HepG2 (cell line): ENCODE results near the gene VAMP2. TPM values are rescaled to one million over a fixed set of nuclear protein-coding genes. Genes with fewer than 3 reads are reported as not detected.
A peak's percentile ranks its signal among the peaks of the same experiment; 100 is the strongest.

ENCODE experiments used
- GABPB1 ChIP-seq: IDR thresholded peaks from 2 replicates; pipeline ENCODE4 v1.6.1; 2016; ENCODE audit warnings: mild to moderate bottlenecking, missing genetic modification reagents, moderate library complexity, missing compliant biosample characterization
- GATAD1 ChIP-seq: IDR thresholded peaks from 2 replicates; pipeline ENCODE4 v1.6.1; 2016; ENCODE audit warnings: missing genetic modification reagents, missing compliant biosample characterization
- GRHL1 ChIP-seq: sonication (generic); formaldehyde crosslinking; conservative IDR thresholded peaks from 2 replicates; pipeline ENCODE4 v1.8.0; 2022; ENCODE audit warnings: missing genetic modification reagents
- KAT7 ChIP-seq: IDR thresholded peaks from 2 replicates; pipeline ENCODE4 v1.6.1; 2018; ENCODE audit warnings: borderline replicate concordance, missing compliant biosample characterization
- MTA1 ChIP-seq: sonication (generic); formaldehyde crosslinking; IDR thresholded peaks from 2 replicates; pipeline ENCODE4 v1.4.0; 2020; ENCODE audit warnings: missing genetic modification reagents, mild to moderate bottlenecking, borderline replicate concordance
- NFIC ChIP-seq: IDR thresholded peaks from 2 replicates; pipeline ENCODE4 v1.6.1; 2012; ENCODE audit warnings: mild to moderate bottlenecking, low read length, inconsistent platforms
- NFKB2 ChIP-seq: sonication (generic); formaldehyde crosslinking; IDR thresholded peaks from 2 replicates; pipeline ENCODE4 v1.4.0; 2020; ENCODE audit warnings: missing genetic modification reagents, borderline replicate concordance
- RFXANK ChIP-seq: IDR thresholded peaks from 2 replicates; pipeline ENCODE4 v1.6.1; 2016
- SAFB2 ChIP-seq: sonication (generic); formaldehyde crosslinking; IDR thresholded peaks from 2 replicates; pipeline ENCODE4 v1.5.1; 2020; ENCODE audit warnings: missing genetic modification reagents, low read depth, mild to moderate bottlenecking, borderline replicate concordance
- SMAD9 ChIP-seq: sonication (generic); formaldehyde crosslinking; IDR thresholded peaks from 2 replicates; pipeline ENCODE4 v1.5.1; 2020; ENCODE audit warnings: mild to moderate bottlenecking, missing genetic modification reagents
- STAG1 ChIP-seq: sonication (generic); formaldehyde crosslinking; IDR thresholded peaks from 2 replicates; pipeline ENCODE4 v1.4.0; 2020; ENCODE audit warnings: missing genetic modification reagents
- ZBTB21 ChIP-seq: sonication (generic); formaldehyde crosslinking; IDR thresholded peaks from 2 replicates; pipeline ENCODE4 v1.4.0; 2020; ENCODE audit warnings: missing genetic modification reagents
- ZFYVE20 ChIP-seq: sonication (generic); formaldehyde crosslinking; IDR thresholded peaks from 2 replicates; pipeline ENCODE4 v1.8.0; 2023; ENCODE audit warnings: low read depth, mild to moderate bottlenecking, moderate library complexity, missing genetic modification reagents, borderline replicate concordance
- ZNF280D ChIP-seq: sonication (generic); formaldehyde crosslinking; IDR thresholded peaks from 2 replicates; pipeline ENCODE4 v1.5.1; 2020; ENCODE audit warnings: mild to moderate bottlenecking, missing genetic modification reagents
- ZNF530 ChIP-seq: sonication (generic); formaldehyde crosslinking; IDR thresholded peaks from 2 replicates; pipeline ENCODE4 v1.5.0; 2020; ENCODE audit warnings: low read depth, mild to moderate bottlenecking, missing genetic modification reagents
- polyA plus RNA-seq, 8 experiments: library from polyadenylated mRNA; depleted of rRNA in 3 of 8; stranded (reverse) in 7 of 8; unstranded in 1 of 8; fragments of >200 nt; fragmentation: Illumina TruSeq in 4 of 8; extraction: Trizol in 4 of 8; gene quantifications; 2 replicates each; pipeline versions ENCODE4 v1.2.1 to v1.2.3, GENCODE V29; 2011 to 2016; ENCODE audit warnings: low read depth in 4 of 8, missing spikeins in 1 of 8, mixed read lengths in 1 of 8; ENCODE audit not compliant: insufficient read depth in 1 of 8
- total RNA-seq, 5 experiments: library from RNA; depleted of rRNA; stranded (reverse); fragments of >200 nt; fragmentation: Illumina TruSeq; extraction: Trizol; gene quantifications; 2 replicates each; pipeline ENCODE4 v1.2.3, GENCODE V29; 2016; ENCODE audit warnings: low read depth in 1 of 5
- TF ChIP-seq, protein P1 (sequence below): sonication (generic); formaldehyde crosslinking; IDR thresholded peaks from 2 replicates; pipeline ENCODE4 v1.4.0; 2020; ENCODE audit warnings: missing genetic modification reagents
- TF ChIP-seq, protein P2 (sequence below): sonication (generic); formaldehyde crosslinking; conservative IDR thresholded peaks from 2 replicates; pipeline ENCODE4 v1.4.0; 2020; ENCODE audit warnings: missing genetic modification reagents
- TF ChIP-seq, protein P3 (sequence below): sonication (generic); formaldehyde crosslinking; IDR thresholded peaks from 2 replicates; pipeline ENCODE4 v1.4.0; 2020; ENCODE audit warnings: low read depth, mild to moderate bottlenecking, missing genetic modification reagents
- TF ChIP-seq, protein P4 (sequence below): sonication (generic); formaldehyde crosslinking; IDR thresholded peaks from 2 replicates; pipeline ENCODE4 v1.4.0; 2020; ENCODE audit warnings: missing genetic modification reagents

The VAMP2 gene
- total and polyA plus RNA-seq, 2 of the 13 experiments (the other 11 are each of a cell fraction or from before 2014, with no cell fraction given), result 3.9 to 17.2 TPM

- TF ChIP-seq, protein P1, sequence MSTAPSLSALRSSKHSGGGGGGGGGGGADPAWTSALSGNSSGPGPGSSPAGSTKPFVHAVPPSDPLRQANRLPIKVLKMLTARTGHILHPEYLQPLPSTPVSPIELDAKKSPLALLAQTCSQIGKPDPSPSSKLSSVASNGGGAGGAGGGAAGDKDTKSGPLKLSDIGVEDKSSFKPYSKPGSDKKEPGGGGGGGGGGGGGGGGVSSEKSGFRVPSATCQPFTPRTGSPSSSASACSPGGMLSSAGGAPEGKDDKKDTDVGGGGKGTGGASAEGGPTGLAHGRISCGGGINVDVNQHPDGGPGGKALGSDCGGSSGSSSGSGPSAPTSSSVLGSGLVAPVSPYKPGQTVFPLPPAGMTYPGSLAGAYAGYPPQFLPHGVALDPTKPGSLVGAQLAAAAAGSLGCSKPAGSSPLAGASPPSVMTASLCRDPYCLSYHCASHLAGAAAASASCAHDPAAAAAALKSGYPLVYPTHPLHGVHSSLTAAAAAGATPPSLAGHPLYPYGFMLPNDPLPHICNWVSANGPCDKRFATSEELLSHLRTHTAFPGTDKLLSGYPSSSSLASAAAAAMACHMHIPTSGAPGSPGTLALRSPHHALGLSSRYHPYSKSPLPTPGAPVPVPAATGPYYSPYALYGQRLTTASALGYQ (CRISPR knock-in tag), result no peak
- TF ChIP-seq GRHL1 (no peak), MTA1 (peak; percentile 58; the same call in 1 of the 2 replicates), RFXANK (CRISPR knock-in tag) (no peak), SMAD9 (CRISPR knock-in tag) (no peak), ZNF280D (CRISPR knock-in tag) (no peak; the same call in 1 of the 2 replicates), KAT7 (CRISPR knock-in tag) (no peak), ZFYVE20 (CRISPR knock-in tag) (peak; percentile 78; the same call in 1 of the 2 replicates), GATAD1 (CRISPR knock-in tag) (peak; percentile 87), ZNF530 (CRISPR knock-in tag) (no peak), ZBTB21 (CRISPR knock-in tag) (no peak), SAFB2 (CRISPR knock-in tag) (peak; percentile 33; the same call in 1 of the 2 replicates), NFKB2 (CRISPR knock-in tag) (peak; percentile 69; the same call in 1 of the 2 replicates), GABPB1 (peak; percentile 56; the same call in 1 of the 2 replicates), NFIC (no peak), STAG1 (no peak)
- TF ChIP-seq, protein P2, sequence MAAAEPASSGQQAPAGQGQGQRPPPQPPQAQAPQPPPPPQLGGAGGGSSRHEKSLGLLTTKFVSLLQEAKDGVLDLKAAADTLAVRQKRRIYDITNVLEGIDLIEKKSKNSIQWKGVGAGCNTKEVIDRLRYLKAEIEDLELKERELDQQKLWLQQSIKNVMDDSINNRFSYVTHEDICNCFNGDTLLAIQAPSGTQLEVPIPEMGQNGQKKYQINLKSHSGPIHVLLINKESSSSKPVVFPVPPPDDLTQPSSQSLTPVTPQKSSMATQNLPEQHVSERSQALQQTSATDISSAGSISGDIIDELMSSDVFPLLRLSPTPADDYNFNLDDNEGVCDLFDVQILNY, result peak; percentile 98
- TF ChIP-seq, protein P3, sequence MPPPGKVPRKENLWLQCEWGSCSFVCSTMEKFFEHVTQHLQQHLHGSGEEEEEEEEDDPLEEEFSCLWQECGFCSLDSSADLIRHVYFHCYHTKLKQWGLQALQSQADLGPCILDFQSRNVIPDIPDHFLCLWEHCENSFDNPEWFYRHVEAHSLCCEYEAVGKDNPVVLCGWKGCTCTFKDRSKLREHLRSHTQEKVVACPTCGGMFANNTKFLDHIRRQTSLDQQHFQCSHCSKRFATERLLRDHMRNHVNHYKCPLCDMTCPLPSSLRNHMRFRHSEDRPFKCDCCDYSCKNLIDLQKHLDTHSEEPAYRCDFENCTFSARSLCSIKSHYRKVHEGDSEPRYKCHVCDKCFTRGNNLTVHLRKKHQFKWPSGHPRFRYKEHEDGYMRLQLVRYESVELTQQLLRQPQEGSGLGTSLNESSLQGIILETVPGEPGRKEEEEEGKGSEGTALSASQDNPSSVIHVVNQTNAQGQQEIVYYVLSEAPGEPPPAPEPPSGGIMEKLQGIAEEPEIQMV (CRISPR knock-in tag), result 0 out of 2 replicates have a peak, but pooled peaks have one; percentile 51
- TF ChIP-seq, protein P4, sequence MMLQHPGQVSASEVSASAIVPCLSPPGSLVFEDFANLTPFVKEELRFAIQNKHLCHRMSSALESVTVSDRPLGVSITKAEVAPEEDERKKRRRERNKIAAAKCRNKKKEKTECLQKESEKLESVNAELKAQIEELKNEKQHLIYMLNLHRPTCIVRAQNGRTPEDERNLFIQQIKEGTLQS (CRISPR knock-in tag), result no peak
These were observed 47.4 kb upstream of the VAMP2 start, which contains the start of gene AURKB (continued) for GRCh38 chr17:8209907-8210760.
